ENCODE results near the gene BSN. TPM values are rescaled to one million over a fixed set of nuclear protein-coding genes. Genes with fewer than 3 reads are reported as not detected.
"Not testable (repeated sequence)": the region's sequence is repeated elsewhere in the genome, so short reads cannot be mapped to it uniquely, and the experiment has no call there.

The BSN gene
- total RNA-seq, 2 donors from 2014 or later: 0.13 to 0.22 TPM

- no peak overlapping the region for H3K27ac Mint-ChIP-seq
- no peaks in the 10 kb centered on the region for H3K36me3 Mint-ChIP-seq (ENCODE audit: low read depth)
- H3K27me3 Mint-ChIP-seq: peaks cover 26% of the 10 kb centered on the region
These were observed 2.4 kb downstream of the BSN start for GRCh38 chr3:49556500-49557275.

DNA sequence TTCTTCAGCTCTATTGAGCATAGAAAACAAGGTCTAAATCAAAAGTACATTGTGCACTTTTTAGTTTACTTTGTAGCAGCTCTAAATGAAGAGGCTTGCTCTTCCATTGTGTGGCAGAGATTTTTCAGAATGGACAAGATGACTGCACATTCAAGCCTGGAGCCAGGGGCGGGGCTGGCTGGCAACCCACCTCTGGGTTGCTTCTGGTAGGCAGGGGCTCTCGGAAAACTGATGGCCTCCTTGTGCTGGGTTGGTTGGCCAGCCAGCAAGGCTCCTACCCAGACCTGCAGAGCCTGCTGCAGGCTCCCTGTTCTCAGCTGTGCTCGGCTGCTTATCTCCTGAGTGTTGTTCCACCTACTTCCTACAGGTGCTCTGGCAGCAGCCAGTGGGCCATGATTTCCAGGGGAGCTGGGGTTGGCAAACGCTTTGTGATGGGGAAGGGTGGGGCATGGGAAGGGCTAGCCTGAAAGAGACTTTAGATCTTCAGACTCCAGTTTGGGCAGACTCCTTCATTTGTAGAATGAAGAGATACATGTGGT is 8.8 kb downstream of the BSN start:
- no peak for ATAC-seq (replicated peaks)
- Mint-ChIP-seq H3K36me3 (ENCODE audit: low read depth) (no peaks in the 10 kb centered on the region), H3K9me3 (no peaks in the 10 kb centered on the region), H3K4me1 (no peaks in the 10 kb centered on the region), H3K27me3 (peaks cover 13% of the 10 kb centered on the region), H3K27ac (no peak overlapping the region), H3K4me3 (no peak overlapping the region)

More at GRCh38 chr3:49556500-49557275, 2.4 kb downstream of the BSN start:
- Mint-ChIP-seq H3K9me3 (no peaks in the 10 kb centered on the region), H3K4me3 (no peak overlapping the region), H3K4me1 (peaks cover 8% of the 10 kb centered on the region)
- no peak for ATAC-seq (replicated peaks)

DNA sequence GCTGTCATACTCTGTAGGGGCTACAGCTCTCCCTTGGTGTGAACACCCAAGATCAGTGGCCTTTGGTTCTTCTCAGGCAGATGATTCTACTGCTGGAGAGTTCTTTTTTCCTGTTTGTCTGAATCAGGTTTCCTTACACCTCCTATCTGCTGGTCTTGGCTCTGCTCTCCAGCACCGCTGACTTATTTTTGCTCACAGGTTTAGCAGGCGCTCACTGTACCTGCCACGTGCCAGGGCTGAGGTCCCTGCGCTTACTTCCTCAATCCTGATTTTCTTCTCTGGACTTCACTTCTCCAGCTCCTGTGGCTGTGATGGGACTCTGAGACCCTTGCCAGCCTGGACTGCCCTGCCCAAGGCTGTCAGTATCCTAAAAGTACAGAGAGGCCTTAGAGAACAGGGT is 9.5 kb downstream of the BSN start:
- H3K36me3 Mint-ChIP-seq (ENCODE audit: low read depth): no peaks in the 10 kb centered on the region

GRCh38 chr3:49566312-49566711 is 12.0 kb downstream of the BSN start:
- Mint-ChIP-seq H3K27me3 (peaks cover 4% of the 10 kb centered on the region), H3K27ac (no peak overlapping the region), H3K4me1 (no peaks in the 10 kb centered on the region), H3K9me3 (no peaks in the 10 kb centered on the region), H3K36me3 (ENCODE audit: low read depth) (no peaks in the 10 kb centered on the region), H3K4me3 (no peak overlapping the region)
- no peak for ATAC-seq (replicated peaks)

More for the DNA sequence above, 9.5 kb downstream of the BSN start:
- no peaks in the 10 kb centered on the region for H3K4me1 Mint-ChIP-seq
- peaks cover 12% of the 10 kb centered on the region for H3K27me3 Mint-ChIP-seq
- no peak overlapping the region for H3K4me3 Mint-ChIP-seq
- no peaks in the 10 kb centered on the region for H3K9me3 Mint-ChIP-seq
- ATAC-seq (replicated peaks): no peak
- no peak overlapping the region for H3K27ac Mint-ChIP-seq

GRCh38 chr3:49567406-49567805 is 13.1 kb downstream of the BSN start:
- Mint-ChIP-seq H3K27ac (peak overlapping the region; percentile 64), H3K9me3 (no peaks in the 10 kb centered on the region), H3K27me3 (peaks cover 2% of the 10 kb centered on the region), H3K36me3 (ENCODE audit: low read depth) (no peaks in the 10 kb centered on the region), H3K4me1 (no peaks in the 10 kb centered on the region), H3K4me3 (no peak overlapping the region)
- no peak for ATAC-seq (replicated peaks)

DNA sequence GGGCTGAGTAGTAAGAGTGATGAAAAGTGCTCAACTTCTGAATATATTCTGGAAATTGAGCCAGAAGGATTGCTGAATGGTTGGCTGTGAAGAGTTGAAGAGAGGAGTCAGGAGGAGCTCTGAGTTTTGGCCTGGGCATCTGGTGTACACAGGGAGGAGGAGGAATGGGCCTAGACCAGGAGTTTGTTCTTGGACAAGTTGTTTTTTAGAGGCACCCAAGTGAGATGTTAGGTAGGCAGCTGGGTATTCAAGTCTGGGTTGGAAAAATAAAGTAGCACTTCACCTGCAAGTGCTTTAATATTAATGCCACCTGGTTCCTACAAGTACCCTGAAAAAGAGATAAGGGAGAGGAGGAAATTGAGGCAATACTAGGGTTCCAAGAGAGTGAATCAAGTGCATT is 14.7 kb downstream of the BSN start:
- H3K4me1 Mint-ChIP-seq: no peaks in the 10 kb centered on the region
- no peaks in the 10 kb centered on the region for H3K27me3 Mint-ChIP-seq
- H3K9me3 Mint-ChIP-seq: no peaks in the 10 kb centered on the region
- H3K36me3 Mint-ChIP-seq (ENCODE audit: low read depth): no peaks in the 10 kb centered on the region
- no peak overlapping the region for H3K4me3 Mint-ChIP-seq
- no peak for ATAC-seq (replicated peaks)
- H3K27ac Mint-ChIP-seq: no peak overlapping the region

DNA sequence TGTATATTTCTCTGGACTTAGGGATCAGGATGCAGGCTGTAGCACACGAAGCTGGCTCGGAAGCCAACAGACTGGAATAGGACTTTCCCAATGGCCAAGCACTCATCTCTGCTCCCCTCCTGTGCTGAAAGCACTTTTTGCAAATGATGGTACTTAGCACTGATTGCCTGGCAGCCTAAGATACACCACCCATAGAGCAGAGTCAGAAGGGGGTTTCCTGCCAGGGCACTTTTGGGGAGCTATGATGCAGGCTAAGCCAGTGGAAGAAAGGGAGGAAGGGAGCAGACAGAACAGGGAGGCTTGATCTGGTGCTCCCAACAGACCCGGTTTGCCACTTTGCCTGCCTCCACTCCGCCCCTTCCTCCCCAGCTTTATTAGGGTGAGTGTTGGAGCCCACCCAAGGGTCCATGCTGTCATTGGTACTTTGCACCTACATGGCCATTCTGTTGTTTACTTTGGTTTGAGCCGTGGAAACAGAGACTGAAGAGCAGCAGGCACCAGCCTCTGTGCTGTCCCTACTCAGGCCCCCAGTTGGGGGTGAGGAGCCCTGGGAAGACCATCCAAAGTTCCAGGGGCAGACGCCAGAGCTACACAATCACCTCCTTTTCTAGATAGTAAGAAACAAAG is 15.9 kb downstream of the BSN start:
- ATAC-seq (replicated peaks): no peak

DNA sequence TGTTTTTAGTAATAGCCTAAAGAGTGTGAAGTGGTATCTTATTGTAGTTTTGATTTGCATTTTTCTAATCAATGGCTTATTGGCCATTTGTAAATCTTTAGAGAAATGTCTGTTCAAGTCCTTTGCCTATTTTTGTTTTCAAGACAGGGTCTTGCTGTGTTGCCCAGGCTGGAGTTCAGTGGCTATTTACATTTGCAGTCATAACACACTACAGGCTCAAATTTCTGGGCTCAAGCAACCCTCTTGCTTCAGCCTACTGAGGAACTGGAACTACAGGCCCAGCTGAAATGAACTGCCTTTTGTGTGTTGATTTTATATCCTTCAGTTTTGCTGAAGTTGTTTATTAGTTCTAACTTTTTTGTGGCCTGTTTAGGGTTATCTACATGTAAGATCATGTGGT is 27.9 kb downstream of the BSN start:
- no peaks in the 10 kb centered on the region for H3K36me3 Mint-ChIP-seq (ENCODE audit: low read depth)
- no peaks in the 10 kb centered on the region for H3K27me3 Mint-ChIP-seq
- no peak for ATAC-seq (replicated peaks)
- no peaks in the 10 kb centered on the region for H3K9me3 Mint-ChIP-seq
- no peak overlapping the region for H3K27ac Mint-ChIP-seq
- H3K4me1 Mint-ChIP-seq: no peaks in the 10 kb centered on the region
- H3K4me3 Mint-ChIP-seq: no peak overlapping the region

More for the DNA sequence above, 15.9 kb downstream of the BSN start:
- no peak overlapping the region for H3K4me3 Mint-ChIP-seq
- H3K27me3 Mint-ChIP-seq: no peaks in the 10 kb centered on the region
- H3K9me3 Mint-ChIP-seq: no peaks in the 10 kb centered on the region
- H3K4me1 Mint-ChIP-seq: no peaks in the 10 kb centered on the region
- H3K36me3 Mint-ChIP-seq (ENCODE audit: low read depth): no peaks in the 10 kb centered on the region
- no peak overlapping the region for H3K27ac Mint-ChIP-seq

- ATAC-seq (replicated peaks); H3K27me3 Mint-ChIP-seq; H3K27ac Mint-ChIP-seq; H3K4me3 Mint-ChIP-seq; H3K9me3 Mint-ChIP-seq; H3K36me3 Mint-ChIP-seq (ENCODE audit: low read depth); H3K4me1 Mint-ChIP-seq: not testable (repeated sequence)
These were observed 31.0 kb downstream of the BSN start for GRCh38 chr3:49585261-49585755.

GRCh38 chr3:49591615-49592014 is 37.3 kb downstream of the BSN start:
- H3K36me3 Mint-ChIP-seq (ENCODE audit: low read depth): no peaks in the 10 kb centered on the region
- H3K4me1 Mint-ChIP-seq: no peaks in the 10 kb centered on the region
- peaks cover 3% of the 10 kb centered on the region for H3K27me3 Mint-ChIP-seq
- H3K27ac Mint-ChIP-seq: no peak overlapping the region
- no peak overlapping the region for H3K4me3 Mint-ChIP-seq
- no peak for ATAC-seq (replicated peaks)
- no peaks in the 10 kb centered on the region for H3K9me3 Mint-ChIP-seq

DNA sequence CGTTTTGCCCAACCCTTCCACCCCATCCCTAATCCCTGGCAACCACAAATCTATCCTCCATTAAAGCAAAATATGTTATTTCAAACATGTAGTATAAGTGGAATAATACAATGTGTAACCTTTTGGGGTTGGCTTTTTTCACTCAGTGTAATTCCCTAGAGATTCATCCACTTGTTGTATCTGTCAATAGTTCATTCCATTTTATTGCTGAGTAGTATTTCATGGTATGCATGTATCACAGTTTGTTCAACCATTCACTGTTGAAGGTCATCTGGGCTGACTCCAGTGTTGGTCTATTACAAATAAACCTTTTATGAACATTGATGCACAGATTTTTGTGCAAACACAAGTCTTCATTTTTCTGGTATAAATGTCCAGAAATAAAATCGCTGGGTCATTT is 38.8 kb downstream of the BSN start:
- Mint-ChIP-seq H3K4me1 (no peaks in the 10 kb centered on the region), H3K4me3 (no peak overlapping the region), H3K36me3 (ENCODE audit: low read depth) (no peaks in the 10 kb centered on the region), H3K9me3 (no peaks in the 10 kb centered on the region), H3K27ac (no peak overlapping the region), H3K27me3 (no peaks in the 10 kb centered on the region)
- no peak for ATAC-seq (replicated peaks)

GRCh38 chr3:49600781-49601180 is 46.5 kb downstream of the BSN start:
- no peak for ATAC-seq (replicated peaks)
- no peaks in the 10 kb centered on the region for H3K27me3 Mint-ChIP-seq
- H3K9me3 Mint-ChIP-seq: no peaks in the 10 kb centered on the region
- no peaks in the 10 kb centered on the region for H3K36me3 Mint-ChIP-seq (ENCODE audit: low read depth)
- H3K4me1 Mint-ChIP-seq: peaks cover 21% of the 10 kb centered on the region
- peak overlapping the region; percentile 12 for H3K27ac Mint-ChIP-seq
- no peak overlapping the region for H3K4me3 Mint-ChIP-seq

DNA sequence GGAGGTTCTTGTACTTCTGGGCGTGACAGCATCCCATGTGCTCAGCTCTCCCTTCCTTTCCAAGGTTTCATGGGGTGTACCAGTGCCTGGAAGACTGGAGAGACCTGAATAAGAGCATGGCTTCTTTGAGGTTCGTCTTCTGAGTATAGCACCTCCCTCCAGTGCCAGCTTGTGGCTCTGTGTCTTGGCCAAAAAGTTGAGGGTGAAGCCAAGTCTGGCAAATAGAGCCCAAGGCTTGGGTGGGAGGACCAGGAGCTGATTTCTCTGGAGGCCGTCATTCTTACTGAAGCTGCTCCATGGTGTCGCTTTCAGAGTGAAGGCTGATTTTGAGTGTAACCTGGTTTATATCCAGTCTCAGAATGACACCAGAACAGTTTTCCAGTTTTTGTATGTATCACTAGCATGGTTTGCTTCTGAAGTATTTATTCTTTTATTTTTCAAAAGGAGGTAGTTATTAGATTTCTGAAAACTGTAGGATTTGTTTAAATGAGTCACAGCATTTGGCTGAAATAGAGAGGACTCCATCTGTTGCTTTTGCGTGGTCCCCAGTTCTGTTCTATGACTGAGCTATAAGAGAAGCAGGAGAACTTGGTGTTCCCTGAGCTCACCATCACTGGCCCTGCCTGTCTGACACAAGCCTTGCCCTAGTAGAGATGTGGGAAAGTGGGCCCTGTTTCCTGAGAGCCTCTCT is 47.2 kb downstream of the BSN start:
- Mint-ChIP-seq H3K27me3 (no peaks in the 10 kb centered on the region), H3K4me3 (no peak overlapping the region), H3K36me3 (ENCODE audit: low read depth) (no peaks in the 10 kb centered on the region), H3K9me3 (no peaks in the 10 kb centered on the region), H3K4me1 (peaks cover 21% of the 10 kb centered on the region), H3K27ac (no peak overlapping the region)
- ATAC-seq (replicated peaks): no peak

GRCh38 chr3:49602049-49602554 is 47.8 kb downstream of the BSN start:
- Mint-ChIP-seq H3K4me1 (peaks cover 21% of the 10 kb centered on the region), H3K4me3 (peak overlapping the region; percentile 70), H3K36me3 (ENCODE audit: low read depth) (no peaks in the 10 kb centered on the region), H3K27ac (peak overlapping the region; percentile 90), H3K27me3 (no peaks in the 10 kb centered on the region), H3K9me3 (no peaks in the 10 kb centered on the region)
- ATAC-seq (replicated peaks): no peak
